GM10248 (cell line): ENCODE data around the gene CLMN.

Experiments used
- CTCF ChIA-PET: fragments of 300-600 bp; sonication (Branson Sonifier 250); formaldehyde crosslinking; extraction: SDS; loops from one replicate; lab custom pipeline; 2021; ENCODE audit warnings: antibody characterized with exemption; lab: Yijun Ruan, JAX
- POLR2A ChIA-PET: fragments of 350-650 bp; sonication (Branson Sonifier 250); formaldehyde crosslinking; extraction: SDS; loops from one replicate; lab custom pipeline; 2020; ENCODE audit warnings: antibody characterized with exemption; lab: Yijun Ruan, JAX
- DNase-seq: peaks from one replicate; pipeline ENCODE4 v3.0.0; 2012; ENCODE audit errors: extremely low spot score
- TF ChIP-seq, protein P1 (sequence below): IDR thresholded peaks from 2 replicates; pipeline ENCODE4 v1.5.1; 2012; ENCODE audit warnings: mild to moderate bottlenecking, low read depth; ENCODE audit errors: extremely low read depth, missing control alignments, control extremely low read depth

CLMN gene, protein sequence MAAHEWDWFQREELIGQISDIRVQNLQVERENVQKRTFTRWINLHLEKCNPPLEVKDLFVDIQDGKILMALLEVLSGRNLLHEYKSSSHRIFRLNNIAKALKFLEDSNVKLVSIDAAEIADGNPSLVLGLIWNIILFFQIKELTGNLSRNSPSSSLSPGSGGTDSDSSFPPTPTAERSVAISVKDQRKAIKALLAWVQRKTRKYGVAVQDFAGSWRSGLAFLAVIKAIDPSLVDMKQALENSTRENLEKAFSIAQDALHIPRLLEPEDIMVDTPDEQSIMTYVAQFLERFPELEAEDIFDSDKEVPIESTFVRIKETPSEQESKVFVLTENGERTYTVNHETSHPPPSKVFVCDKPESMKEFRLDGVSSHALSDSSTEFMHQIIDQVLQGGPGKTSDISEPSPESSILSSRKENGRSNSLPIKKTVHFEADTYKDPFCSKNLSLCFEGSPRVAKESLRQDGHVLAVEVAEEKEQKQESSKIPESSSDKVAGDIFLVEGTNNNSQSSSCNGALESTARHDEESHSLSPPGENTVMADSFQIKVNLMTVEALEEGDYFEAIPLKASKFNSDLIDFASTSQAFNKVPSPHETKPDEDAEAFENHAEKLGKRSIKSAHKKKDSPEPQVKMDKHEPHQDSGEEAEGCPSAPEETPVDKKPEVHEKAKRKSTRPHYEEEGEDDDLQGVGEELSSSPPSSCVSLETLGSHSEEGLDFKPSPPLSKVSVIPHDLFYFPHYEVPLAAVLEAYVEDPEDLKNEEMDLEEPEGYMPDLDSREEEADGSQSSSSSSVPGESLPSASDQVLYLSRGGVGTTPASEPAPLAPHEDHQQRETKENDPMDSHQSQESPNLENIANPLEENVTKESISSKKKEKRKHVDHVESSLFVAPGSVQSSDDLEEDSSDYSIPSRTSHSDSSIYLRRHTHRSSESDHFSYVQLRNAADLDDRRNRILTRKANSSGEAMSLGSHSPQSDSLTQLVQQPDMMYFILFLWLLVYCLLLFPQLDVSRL

DNA sequence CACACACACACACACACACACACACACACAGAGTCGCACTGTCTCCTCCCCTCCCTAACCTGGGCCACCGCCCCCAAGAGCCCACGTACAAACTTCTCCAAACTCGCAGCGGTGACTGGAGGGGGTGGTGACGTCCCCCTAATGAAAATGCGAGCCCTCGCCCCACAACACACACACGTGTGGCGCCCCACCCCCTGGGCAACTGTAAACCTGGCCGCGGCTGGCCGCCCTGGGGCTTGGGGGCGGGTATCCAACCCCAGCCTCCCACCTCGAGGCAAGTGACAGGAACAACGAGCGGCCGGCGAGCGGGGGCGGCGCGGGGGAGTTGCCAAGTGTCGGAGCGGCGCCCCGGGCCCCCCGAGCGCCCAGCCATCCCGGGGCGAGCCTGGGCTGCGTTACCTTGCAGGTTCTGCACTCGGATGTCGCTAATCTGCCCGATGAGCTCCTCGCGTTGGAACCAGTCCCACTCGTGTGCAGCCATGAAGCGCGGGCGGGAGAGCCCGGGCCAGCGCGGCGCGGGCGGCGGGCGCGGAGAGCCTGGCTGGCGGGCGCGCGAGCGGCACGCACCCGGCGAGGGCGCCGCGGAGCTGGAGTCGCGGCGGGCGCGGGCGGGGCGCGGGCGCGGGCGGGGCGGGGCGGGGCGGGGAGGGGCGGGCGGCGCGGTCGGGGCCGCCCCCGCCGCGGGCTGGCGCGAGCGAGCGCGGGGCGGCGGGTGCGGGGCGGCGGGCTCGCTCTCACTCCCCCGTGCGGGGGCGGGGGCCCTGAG, at the start of gene CLMN:
CLMN (minus strand) TSS at position 597 of the 766 bp plus-strand sequence; CDS start at position 481, 116 bp downstream.
- ChIA-PET CTCF (interaction anchor here (0.9 kb wide), 1 partner anchor 200 kb away, joined by 3 read pairs; no protein-coding TSS in a partner anchor), POLR2A (interaction anchor here (1.0 kb wide), 1 partner anchor 8 kb away, joined by 3 read pairs; no protein-coding TSS in a partner anchor)
- TF ChIP-seq, protein P1, sequence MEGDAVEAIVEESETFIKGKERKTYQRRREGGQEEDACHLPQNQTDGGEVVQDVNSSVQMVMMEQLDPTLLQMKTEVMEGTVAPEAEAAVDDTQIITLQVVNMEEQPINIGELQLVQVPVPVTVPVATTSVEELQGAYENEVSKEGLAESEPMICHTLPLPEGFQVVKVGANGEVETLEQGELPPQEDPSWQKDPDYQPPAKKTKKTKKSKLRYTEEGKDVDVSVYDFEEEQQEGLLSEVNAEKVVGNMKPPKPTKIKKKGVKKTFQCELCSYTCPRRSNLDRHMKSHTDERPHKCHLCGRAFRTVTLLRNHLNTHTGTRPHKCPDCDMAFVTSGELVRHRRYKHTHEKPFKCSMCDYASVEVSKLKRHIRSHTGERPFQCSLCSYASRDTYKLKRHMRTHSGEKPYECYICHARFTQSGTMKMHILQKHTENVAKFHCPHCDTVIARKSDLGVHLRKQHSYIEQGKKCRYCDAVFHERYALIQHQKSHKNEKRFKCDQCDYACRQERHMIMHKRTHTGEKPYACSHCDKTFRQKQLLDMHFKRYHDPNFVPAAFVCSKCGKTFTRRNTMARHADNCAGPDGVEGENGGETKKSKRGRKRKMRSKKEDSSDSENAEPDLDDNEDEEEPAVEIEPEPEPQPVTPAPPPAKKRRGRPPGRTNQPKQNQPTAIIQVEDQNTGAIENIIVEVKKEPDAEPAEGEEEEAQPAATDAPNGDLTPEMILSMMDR = peak; percentile 1
- DNase-seq = peak; percentile 77

DNA sequence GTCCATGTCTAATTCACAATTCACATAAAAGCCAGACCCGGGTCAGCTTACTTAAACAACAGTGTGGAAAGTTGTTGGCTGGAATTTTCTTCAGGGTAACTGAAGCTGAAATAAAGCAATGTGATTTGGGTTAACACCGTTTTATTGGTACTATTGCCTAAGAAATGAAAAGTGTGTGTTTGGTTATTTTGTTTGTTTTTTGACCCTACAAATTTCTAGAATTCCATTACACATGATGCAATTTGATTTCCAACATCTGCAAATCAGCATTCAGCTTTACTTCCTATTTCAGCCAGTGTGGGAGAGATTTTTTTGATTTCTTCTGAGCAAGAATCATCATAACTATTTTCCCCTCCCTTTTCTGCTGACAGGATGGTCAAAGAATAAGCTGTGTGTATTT, 45.7 kb upstream of the CLMN start:
- CTCF ChIA-PET = interaction anchor here (1.2 kb wide), 1 partner anchor 12 kb away, joined by 3 read pairs; no protein-coding TSS in a partner anchor

DNA sequence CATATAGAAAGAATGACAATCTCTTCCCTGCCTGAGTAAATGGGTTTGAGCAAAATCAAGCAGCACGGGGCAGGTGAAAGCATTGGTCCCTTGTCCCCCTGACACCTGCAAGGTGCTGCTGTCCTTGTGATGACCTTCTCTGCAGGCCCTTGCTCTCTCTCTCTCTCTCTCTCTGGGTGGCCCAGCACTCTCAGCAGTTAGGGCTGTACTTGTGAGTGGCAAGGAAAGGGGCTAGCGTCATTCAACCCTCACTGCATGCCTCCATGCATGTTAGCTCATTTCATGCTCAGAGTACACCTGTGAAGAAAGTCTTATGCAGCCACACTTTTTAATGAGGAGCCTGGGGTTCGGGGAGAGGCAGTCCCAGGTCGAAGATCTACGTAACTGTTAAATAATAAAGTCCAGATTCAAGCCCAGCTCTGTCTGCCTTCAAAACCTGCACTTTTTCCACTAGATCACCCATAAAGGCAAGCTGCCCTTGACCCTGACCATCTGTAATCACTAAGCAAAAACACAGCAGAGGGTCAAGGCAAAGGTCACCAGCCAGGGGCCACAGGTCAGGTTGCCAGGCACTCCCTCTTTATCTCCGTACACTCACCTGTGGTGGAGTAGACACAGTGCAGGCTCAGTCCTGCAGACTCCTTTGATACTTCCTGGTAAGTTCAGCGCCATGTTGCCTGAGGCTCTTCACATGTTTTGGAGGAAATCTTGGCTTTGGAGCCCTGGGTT, 44.9 kb upstream of the CLMN start:
- TF ChIP-seq, protein P1 = no peak
- DNase-seq = no peak
- POLR2A ChIA-PET = no interaction called here
- CTCF ChIA-PET = interaction anchor here (1.2 kb wide), 1 partner anchor 13 kb away, joined by 3 read pairs; no protein-coding TSS in a partner anchor

More for the DNA sequence above, 45.7 kb upstream of the CLMN start:
- no peak for DNase-seq
- POLR2A ChIA-PET = no interaction called here
- TF ChIP-seq, protein P1 = no peak

DNA sequence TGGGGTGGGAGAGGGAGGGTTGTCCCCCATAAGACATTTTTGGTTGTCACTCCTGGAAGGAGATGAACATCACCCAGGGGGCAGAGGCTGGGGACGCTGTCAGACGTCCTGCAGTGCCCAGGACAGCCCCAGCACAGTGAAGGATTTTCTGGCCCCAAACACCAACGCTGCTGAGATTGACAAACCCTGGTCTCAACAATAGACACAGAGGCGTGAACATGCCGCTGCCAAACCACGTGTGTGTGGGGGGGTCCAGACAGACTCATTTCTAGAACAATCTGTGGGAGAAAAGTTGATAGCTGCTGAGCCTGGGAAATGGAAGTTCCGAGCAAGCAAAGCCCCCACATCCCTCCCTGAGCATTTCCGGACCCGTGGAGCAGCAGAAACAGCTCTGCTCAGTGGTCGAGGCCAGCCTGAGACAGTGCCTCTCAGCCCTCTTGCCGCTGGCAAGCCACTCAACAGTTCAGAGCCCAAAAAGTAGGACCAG, 43.8 kb upstream of the CLMN start:
- CTCF ChIA-PET = interaction anchor here (1.1 kb wide), 1 partner anchor 14 kb away, joined by 3 read pairs; no protein-coding TSS in a partner anchor
- TF ChIP-seq, protein P1 = no peak
- POLR2A ChIA-PET = no interaction called here
- DNase-seq = peak; percentile 48

DNA sequence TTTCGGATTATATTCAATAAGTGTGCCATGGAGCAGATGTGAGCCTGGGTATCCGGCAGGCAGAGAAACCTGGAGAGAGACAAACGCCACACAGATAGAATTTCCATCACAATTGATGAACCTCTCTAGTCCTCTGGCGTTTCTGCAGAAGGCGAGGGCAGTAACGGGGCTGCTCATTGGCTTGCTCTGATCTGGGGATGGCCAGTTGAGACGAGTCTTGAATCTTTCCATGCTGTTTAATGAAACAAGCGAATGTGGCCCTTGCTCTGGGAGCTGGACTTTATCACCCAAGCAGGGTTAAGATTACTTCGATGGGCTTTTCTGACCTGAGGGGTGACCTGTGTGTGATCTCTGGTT, 42.4 kb upstream of the CLMN start:
- POLR2A ChIA-PET = no interaction called here
- CTCF ChIA-PET = interaction anchor here (0.8 to 3.0 kb wide), 18 partner anchors 10 to 244 kb away, joined by 3 to 16 read pairs (median 4); no protein-coding TSS in a partner anchor
- TF ChIP-seq, protein P1 = no peak
- DNase-seq = no peak
